Motor neuron (in vitro differentiated cells): ENCODE results near the gene LRCH1. TPM values are rescaled to one million over a fixed set of nuclear protein-coding genes. Genes with fewer than 3 reads are reported as not detected.
A peak's percentile ranks its signal among the peaks of the same experiment; 100 is the strongest.

ENCODE experiments used
- ATAC-seq, 8 experiments: fragments of 200-7000 bp; cut with Tn5 transposase; replicated peaks in 6 of 8; 2 replicates each; pipeline ENCODE4 v1.8.0; 2021; ENCODE audit warnings: mild to moderate bottlenecking in 8 of 8, moderate library complexity in 8 of 8
- H3K27ac ChIP-seq, 2 donors: fragments of 250-450 bp; sonication (Bioruptor Pico); 2 replicates each; pipeline ENCODE4 v1.9.0; 2021; ENCODE audit warnings: antibody characterized with exemption in 2 of 2, mild to moderate bottlenecking in 2 of 2, moderate library complexity in 1 of 2
- H3K4me1 ChIP-seq, 2 donors: fragments of 250-450 bp; sonication (Bioruptor Pico); replicated peaks in 1 of 2; 2 replicates each; pipeline ENCODE4 v1.6.1; 2021; ENCODE audit warnings: antibody characterized with exemption in 2 of 2, mild to moderate bottlenecking in 2 of 2, moderate library complexity in 1 of 2
- H3K4me3 ChIP-seq, 5 donors: fragments of 250-450 bp; sonication (Bioruptor Pico); 2 replicates each; pipeline ENCODE4 v1.9.0; 2021; ENCODE audit warnings: antibody characterized with exemption in 5 of 5, mild to moderate bottlenecking in 5 of 5, moderate library complexity in 4 of 5
- WGBS, 10 experiments: fragments of 450-650 bp; shearing (Covaris generic); methylation state at CpG; one replicate each; pipeline ENCODE4 v1.0.0; 2022; 5-methylcytosine and 5-hydroxymethylcytosine counted together
- in situ Hi-C, 9 experiments: fragments of 400-800 bp; cut with MboI; loops; one replicate each; pipeline ENCODE4 v1.15.0; 2021; ENCODE audit warnings: low sequenced_read_pairs in 9 of 9, low pct_unique_long_range_greater_than_20kb in 2 of 9; ENCODE audit not compliant: unreplicated experiment in 9 of 9
- total RNA-seq, 8 experiments: library from RNA; unstranded; fragments of 300-600 nt; gene quantifications; 2 replicates each; pipeline versions ENCODE4 v1.2.3 to v1.2.4, GENCODE V29; 2022

The LRCH1 gene
- total RNA-seq, 8 experiments from 2014 or later = 7.0 to 19.3 (median 11.7) TPM

DNA sequence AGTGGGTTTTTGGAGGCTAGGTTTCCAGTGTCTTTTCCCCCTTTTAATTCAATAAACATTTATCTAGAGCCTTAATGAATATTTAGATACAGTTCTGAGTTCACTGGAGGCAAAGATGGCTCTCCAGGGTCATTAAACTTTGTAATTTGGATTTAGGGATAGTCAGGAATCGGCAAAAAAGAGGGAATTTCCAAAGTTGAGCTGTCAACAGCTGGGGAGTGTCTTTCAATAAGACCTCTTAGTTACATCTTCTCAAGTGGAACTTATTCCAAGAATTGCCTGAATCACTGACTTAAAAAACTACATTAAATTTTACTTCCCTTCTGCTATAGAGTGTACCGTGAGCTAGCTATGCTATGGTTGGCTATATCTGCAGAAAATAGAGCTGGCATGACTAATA is 2.0 kb downstream of the LRCH1 start:
- H3K27ac ChIP-seq = no peak overlapping the region
- peak in 2 of 8 experiments; percentile 1 to 3 for ATAC-seq
- peak overlapping the region; percentile 62 to 97 (median 80) for H3K4me3 ChIP-seq
- H3K4me1 ChIP-seq = peaks cover 4 to 8% of the 10 kb centered on the region in 2 donors
- in situ Hi-C loops = loop anchor here in 2 of 9 experiments (10.0 to 25.0 kb wide), 2 partner anchors 132 to 170 kb away; no protein-coding TSS in a partner anchor
- WGBS, 10 experiments = 0 to 82% (median 66%) methylated on average over 1 to 2 of the region's 2 CpGs; no CpG with 5 or more reads in 2 of the 10 experiments

- 6 to 100% (median 72%) methylated on average over 1 to 4 of the region's 4 CpGs; no CpG with 5 or more reads in 1 of the 10 experiments for WGBS, 10 experiments
- H3K4me3 ChIP-seq = no peak overlapping the region
- in situ Hi-C loops = loop anchor here in 2 of 9 experiments (10.0 to 25.0 kb wide), 2 partner anchors 131 to 169 kb away; no protein-coding TSS in a partner anchor
- peaks cover 4 to 8% of the 10 kb centered on the region in 2 donors for H3K4me1 ChIP-seq
- H3K27ac ChIP-seq = no peak overlapping the region
- peak in 1 of 8 experiments; percentile 6 for ATAC-seq
These were observed 2.9 kb downstream of the LRCH1 start for GRCh38 chr13:46555722-46556417.

DNA sequence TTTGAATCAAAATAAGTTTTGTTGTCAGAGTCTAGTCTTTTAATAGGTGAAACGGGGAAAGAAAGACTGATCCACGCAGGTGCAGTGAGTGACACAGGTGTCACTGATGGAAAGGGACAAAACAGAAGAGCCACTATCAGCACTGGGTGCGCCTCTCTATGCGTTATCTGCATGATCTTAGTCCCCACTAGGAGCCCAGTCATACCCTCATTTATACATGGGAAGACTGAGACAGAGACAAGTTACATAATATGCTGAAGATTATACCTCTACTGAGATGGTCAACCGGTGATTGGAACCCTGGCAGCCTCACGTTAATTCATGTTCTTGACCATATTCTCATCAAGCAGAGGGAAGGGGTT is 3.4 kb downstream of the LRCH1 start:
- H3K4me3 ChIP-seq = no peak overlapping the region

GRCh38 chr13:46559272-46559805 is 6.4 kb downstream of the LRCH1 start:
- H3K4me3 ChIP-seq = no peak overlapping the region
- in situ Hi-C loops = loop anchor here in 2 of 9 experiments (10.0 to 25.0 kb wide), 2 partner anchors 128 to 165 kb away; no protein-coding TSS in a partner anchor
- no peak overlapping the region for H3K27ac ChIP-seq
- H3K4me1 ChIP-seq = peaks cover 4 to 8% of the 10 kb centered on the region in 2 donors
- 70 to 100% (median 94%) methylated on average over 1 to 2 of the region's 2 CpGs; no CpG with 5 or more reads in 1 of the 10 experiments for WGBS, 10 experiments
- ATAC-seq = no peak

More for the DNA sequence above, 3.4 kb downstream of the LRCH1 start:
- no peak overlapping the region for H3K27ac ChIP-seq
- in situ Hi-C loops = loop anchor here in 2 of 9 experiments (10.0 to 25.0 kb wide), 2 partner anchors 131 to 168 kb away; no protein-coding TSS in a partner anchor
- 82 to 100% (median 94%) methylated on average over 1 to 6 of the region's 6 CpGs; no CpG with 5 or more reads in 2 of the 10 experiments for WGBS, 10 experiments
- no peak for ATAC-seq
- peaks cover 4 to 8% of the 10 kb centered on the region in 2 donors for H3K4me1 ChIP-seq

- in situ Hi-C loops = loop anchor here in 1 of 9 experiments (25.0 kb wide), 1 partner anchor 127 kb away; no protein-coding TSS in a partner anchor
- no peaks in the 10 kb centered on the region for H3K4me1 ChIP-seq
- ATAC-seq = no peak
- H3K27ac ChIP-seq = no peak overlapping the region
- no peak overlapping the region for H3K4me3 ChIP-seq
These were observed 7.8 kb downstream of the LRCH1 start for GRCh38 chr13:46560778-46561177.

- ATAC-seq = no peak
- WGBS, 10 experiments = 60 to 100% (median 85%) methylated on average over 1 to 2 of the region's 2 CpGs; no CpG with 5 or more reads in 4 of the 10 experiments
- H3K27ac ChIP-seq = no peak overlapping the region
- in situ Hi-C loops = loop anchor here in 1 of 9 experiments (25.0 kb wide), 1 partner anchor 126 kb away; no protein-coding TSS in a partner anchor
- H3K4me1 ChIP-seq = no peaks in the 10 kb centered on the region
- no peak overlapping the region for H3K4me3 ChIP-seq
These were observed 8.3 kb downstream of the LRCH1 start for GRCh38 chr13:46561286-46561685.

DNA sequence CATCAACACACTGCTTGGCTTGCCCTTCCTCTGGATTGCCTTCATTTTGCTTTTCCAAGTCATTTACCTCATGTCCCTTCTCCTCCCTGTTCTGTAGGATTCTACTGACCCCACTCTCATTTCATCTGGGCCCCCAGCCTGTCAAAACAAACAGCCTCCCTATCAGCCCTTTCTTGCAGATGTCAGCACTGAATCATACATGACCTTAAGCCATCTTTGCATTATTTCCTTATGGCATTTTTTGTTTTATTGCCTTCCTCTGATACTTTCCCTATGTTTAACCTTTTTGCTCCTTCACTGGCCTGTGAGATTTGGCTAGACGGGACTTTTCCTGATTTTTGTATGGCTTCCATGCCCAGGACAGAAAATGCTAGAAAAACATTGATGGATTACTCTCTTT is 8.7 kb downstream of the LRCH1 start:
- H3K4me1 ChIP-seq = no peaks in the 10 kb centered on the region
- peak in 1 of 8 experiments; percentile 16 for ATAC-seq
- in situ Hi-C loops = loop anchor here in 1 of 9 experiments (25.0 kb wide), 1 partner anchor 126 kb away; no protein-coding TSS in a partner anchor
- no peak overlapping the region for H3K27ac ChIP-seq
- H3K4me3 ChIP-seq = no peak overlapping the region
- 21 to 100% (median 100%) methylated on average over 1 of the region's 1 CpG; no CpG with 5 or more reads in 2 of the 10 experiments for WGBS, 10 experiments

GRCh38 chr13:46562152-46562551 is 9.2 kb downstream of the LRCH1 start:
- H3K4me3 ChIP-seq = no peak overlapping the region
- ATAC-seq = no peak
- in situ Hi-C loops = loop anchor here in 1 of 9 experiments (25.0 kb wide), 1 partner anchor 125 kb away; no protein-coding TSS in a partner anchor
- no peaks in the 10 kb centered on the region for H3K4me1 ChIP-seq
- H3K27ac ChIP-seq = no peak overlapping the region
- WGBS, 10 experiments = 67 to 100% (median 100%) methylated on average over 1 to 2 of the region's 2 CpGs; no CpG with 5 or more reads in 4 of the 10 experiments

DNA sequence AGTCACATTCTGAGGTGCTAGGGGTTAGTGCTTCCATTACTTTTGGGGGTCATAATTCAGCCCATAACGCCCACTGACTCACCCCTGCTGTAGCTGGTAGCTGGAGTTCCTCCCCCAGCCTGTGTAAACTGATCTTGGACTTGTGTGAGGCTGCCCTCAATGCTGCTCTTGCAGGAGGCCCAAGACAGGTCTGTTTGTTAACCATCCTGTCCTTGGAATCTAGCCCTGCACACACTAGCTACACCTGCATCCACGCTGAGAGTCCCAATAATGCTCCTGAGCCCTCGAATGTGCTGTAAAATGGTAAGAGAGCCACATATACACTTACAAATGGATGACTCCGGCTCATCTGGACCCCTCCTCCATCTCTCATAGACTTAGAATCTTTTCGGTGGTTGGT is 9.6 kb downstream of the LRCH1 start:
- 71 to 100% (median 94%) methylated on average over 1 to 5 of the region's 5 CpGs; no CpG with 5 or more reads in 3 of the 10 experiments for WGBS, 10 experiments
- ATAC-seq = no peak
- H3K27ac ChIP-seq = no peak overlapping the region
- H3K4me3 ChIP-seq = no peak overlapping the region
- H3K4me1 ChIP-seq = peaks cover 0 to 4% of the 10 kb centered on the region in 2 donors
- in situ Hi-C loops = loop anchor here in 1 of 9 experiments (25.0 kb wide), 1 partner anchor 125 kb away; no protein-coding TSS in a partner anchor

DNA sequence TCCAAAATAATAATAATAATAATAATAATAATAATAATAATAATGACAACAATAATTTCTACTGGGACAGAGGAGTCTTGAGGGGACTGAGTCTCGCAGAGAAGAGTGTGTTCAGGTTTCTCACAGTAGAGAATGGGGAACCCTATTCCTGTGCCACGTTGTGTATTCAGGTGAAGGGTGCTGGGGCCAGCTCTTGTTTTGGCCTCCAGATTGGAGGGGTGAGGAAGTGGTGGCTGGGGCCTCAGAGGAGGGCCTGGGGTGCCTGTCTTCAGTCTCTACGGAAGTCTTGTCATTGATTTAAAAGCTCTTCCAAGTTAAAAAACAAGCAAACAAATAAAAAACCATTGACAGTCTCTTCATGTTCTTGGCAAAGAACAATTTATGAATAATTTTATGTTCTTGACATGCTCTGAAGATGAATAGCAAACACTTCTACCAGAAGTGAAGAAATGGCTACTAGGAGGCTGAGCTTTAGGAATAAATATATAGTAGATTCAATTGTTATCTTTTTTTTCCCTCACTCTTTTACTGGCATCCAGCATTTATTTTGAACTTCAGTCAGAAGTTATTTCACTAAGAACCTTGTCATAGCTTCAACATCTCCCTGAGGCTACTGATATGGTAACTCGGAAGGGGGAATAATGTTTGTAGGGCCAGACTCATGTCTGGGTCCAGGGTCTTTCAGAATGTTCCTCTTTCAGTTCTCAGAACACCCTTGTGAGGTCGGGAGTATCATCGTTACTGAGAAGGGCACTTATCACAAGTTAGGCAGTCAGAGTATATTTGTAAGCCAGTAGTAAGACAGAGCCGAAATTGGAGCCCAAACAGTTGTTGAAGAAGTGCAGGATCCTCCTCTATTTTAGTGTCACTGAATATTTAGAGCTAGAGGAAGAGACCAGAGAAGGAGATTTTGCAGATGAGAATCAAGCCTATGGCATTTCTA is 13.1 kb downstream of the LRCH1 start:
- Histone ChIP-seq H3K27ac (no peak overlapping the region), H3K4me3 (no peak overlapping the region), H3K4me1 (peaks cover 0 to 7% of the 10 kb centered on the region in 2 donors)
- in situ Hi-C loops = loop anchor here in 1 of 9 experiments (25.0 kb wide), 1 partner anchor 121 kb away; no protein-coding TSS in a partner anchor
- 48 to 96% (median 87%) methylated on average over 2 to 7 of the region's 7 CpGs; no CpG with 5 or more reads in 2 of the 10 experiments for WGBS, 10 experiments
- no peak for ATAC-seq

DNA sequence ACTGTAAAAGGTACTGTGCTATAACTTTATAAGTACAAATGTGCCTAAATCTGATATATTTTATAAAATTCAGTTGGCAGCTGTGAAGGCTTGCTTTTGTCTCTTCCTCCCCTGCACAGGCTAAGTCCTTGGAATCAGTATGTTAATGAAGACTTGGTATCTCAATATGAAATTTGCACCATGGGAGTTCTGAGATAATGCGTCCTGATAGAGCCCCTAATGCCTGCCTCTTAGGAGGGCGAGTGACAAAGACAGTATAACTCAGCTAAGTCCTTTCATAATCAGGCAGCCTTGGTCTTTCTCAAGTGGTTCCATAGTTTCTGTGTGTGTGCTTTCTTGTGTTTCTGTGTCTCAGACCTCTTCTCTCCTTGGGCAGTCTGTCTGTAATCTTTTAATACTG is 14.7 kb downstream of the LRCH1 start:
- WGBS, 10 experiments = 76 to 100% (median 82%) methylated on average over 1 to 2 of the region's 2 CpGs; no CpG with 5 or more reads in 2 of the 10 experiments
- ATAC-seq = no peak
- Histone ChIP-seq H3K4me1 (peaks cover 4 to 7% of the 10 kb centered on the region in 2 donors), H3K27ac (no peak overlapping the region), H3K4me3 (no peak overlapping the region)
- in situ Hi-C loops = loop anchor here in 1 of 9 experiments (25.0 kb wide), 1 partner anchor 120 kb away; no protein-coding TSS in a partner anchor

- Histone ChIP-seq H3K27ac (no peak overlapping the region), H3K4me1 (peaks cover 4 to 7% of the 10 kb centered on the region in 2 donors), H3K4me3 (no peak overlapping the region)
- 67 to 100% (median 97%) methylated on average over 2 to 5 of the region's 7 CpGs; no CpG with 5 or more reads in 3 of the 10 experiments for WGBS, 10 experiments
- in situ Hi-C loops = loop anchor here in 1 of 9 experiments (25.0 kb wide), 1 partner anchor 118 kb away; no protein-coding TSS in a partner anchor
- ATAC-seq = no peak
These were observed 16.5 kb downstream of the LRCH1 start for GRCh38 chr13:46569456-46569855.
